ENCODE results near the gene PLCL2. TPM values are rescaled to one million over a fixed set of nuclear protein-coding genes. Genes with fewer than 3 reads are reported as not detected.

Gene PLCL2
- total and polyA plus RNA-seq, 10 of the 15 experiments (the other 5 are each of a cell fraction or from before 2014, with no cell fraction given), result 7.5 to 37.3 (median 21.7) TPM

GRCh38 chr3:16884084-16884747 is 539 bp upstream of the PLCL2 start:
- peak overlapping the region; percentile 87 for H3K4me2 ChIP-seq (ENCODE audit: control insufficient read depth, insufficient read depth)
- H3K36me3 ChIP-seq (ENCODE audit: control insufficient read depth in 2 of 2, insufficient read depth in 2 of 2, low read length in 1 of 2), result no peaks in the 10 kb centered on the region
- SMC1A ChIA-PET (ENCODE audit: uncharacterized antibody, unreplicated experiment), result interaction anchor here (0.6 to 3.7 kb wide), 20 partner anchors 9 to 348 kb away, joined by 3 to 27 read pairs (median 4); no protein-coding TSS in a partner anchor
- H3K27ac ChIP-seq (ENCODE audit: control insufficient read depth, insufficient read depth), result peak overlapping the region; percentile 93
- H3K4me1 ChIP-seq (ENCODE audit: control insufficient read depth, insufficient read depth, low read length), result peaks cover 2% of the 10 kb centered on the region; the same call in 1 of the 2 replicates
- peak overlapping the region; percentile 75 for H3K4me3 ChIP-seq
- peak overlapping the region; percentile 92 for H3K9ac ChIP-seq (ENCODE audit: control insufficient read depth, insufficient read depth, low read length)
- H4K20me1 ChIP-seq (ENCODE audit: control insufficient read depth, insufficient read depth), result no peaks in the 10 kb centered on the region
- H3K79me2 ChIP-seq (ENCODE audit: control insufficient read depth, insufficient read depth, low read length), result peaks cover 52% of the 10 kb centered on the region
- intact Hi-C loops (cut with micrococcal nuclease; ENCODE audit: unreplicated experiment), result loop anchor here (1.0 to 10.0 kb wide), 4 partner anchors 55 to 349 kb away; no protein-coding TSS in a partner anchor
- in situ Hi-C loops (cut with MboI), result no loop called here
- DNase-seq (ENCODE audit: low read depth, low spot score) (no peak), FAIRE-seq (no peak), ATAC-seq (peak; percentile 71)
- WGBS (ENCODE audit: insufficient coverage, insufficient replicate concordance, low lambda C conversion rate, missing lambda C conversion rate), result 7% methylated on average over 40 of the region's 81 CpGs
- no TSS peak for BruUV-seq (replicated peaks)
- no peaks in the 10 kb centered on the region for H3K27me3 ChIP-seq (replicated peaks in 1 of 2; ENCODE audit: control insufficient read depth in 2 of 2, insufficient read depth in 2 of 2, low read length in 1 of 2)
- CTCF ChIA-PET, result interaction anchor here (0.6 to 6.6 kb wide), 35 partner anchors 10 to 352 kb away, joined by 3 to 56 read pairs (median 5); no protein-coding TSS in a partner anchor
- RAD21 ChIA-PET (ENCODE audit: unreplicated experiment), result interaction anchor here (0.6 to 8.9 kb wide), 36 partner anchors 9 to 1847 kb away, joined by 3 to 76 read pairs (median 4); no protein-coding TSS in a partner anchor
- H3K9me3 ChIP-seq (replicated peaks; ENCODE audit: control insufficient read depth, insufficient read depth, low read length), result no peaks in the 10 kb centered on the region
- POLR2A ChIA-PET, result interaction anchor here (0.6 to 2.8 kb wide), 16 partner anchors 12 to 1534 kb away, joined by 3 to 14 read pairs (median 4); no protein-coding TSS in a partner anchor
- peak overlapping the region; percentile 83 for H2AFZ ChIP-seq (ENCODE audit: control insufficient read depth, low read depth, low read length)
- no peak for TF ChIP-seq USF1 (IDR thresholded peaks at IDR 0.05; ENCODE audit: borderline replicate concordance, extremely low read length, insufficient read depth, low read depth, low read length)
- no peak for TF ChIP-seq MTA2 (IDR thresholded peaks at IDR 0.05; ENCODE audit: low read depth)
- TF ChIP-seq IRF4 (IDR thresholded peaks at IDR 0.05; ENCODE audit: low read depth, low read length), result no peak
- TF ChIP-seq NR2F1 (conservative IDR thresholded peaks at IDR 0.05), result peak; percentile 70
- no peak for TF ChIP-seq NFXL1 (IDR thresholded peaks at IDR 0.05; ENCODE audit: borderline replicate concordance)
- TF ChIP-seq USF2 (IDR thresholded peaks at IDR 0.05; ENCODE audit: borderline replicate concordance, low read depth, low read length), result no peak
- TF ChIP-seq RUNX3 (IDR thresholded peaks at IDR 0.05; ENCODE audit: low read length), result no peak
- TF ChIP-seq IRF3 (IDR thresholded peaks at IDR 0.05), result no peak
- TF ChIP-seq CBX3 (IDR thresholded peaks at IDR 0.05; ENCODE audit: borderline replicate concordance, low read depth), result no peak
- no peak for TF ChIP-seq POU2F2 (IDR thresholded peaks at IDR 0.05; ENCODE audit: borderline replicate concordance, low read depth, low read length)
- no peak for TF ChIP-seq TARDBP (IDR thresholded peaks at IDR 0.05; ENCODE audit: borderline replicate concordance)
- TF ChIP-seq MEF2A (IDR thresholded peaks at IDR 0.05; ENCODE audit: insufficient read depth, low read depth, low read length), result peak; percentile 21; the same call in 1 of the 2 replicates
- no peak for TF ChIP-seq SREBF2 (IDR thresholded peaks at IDR 0.05; ENCODE audit: low read length)
- no peak for TF ChIP-seq SRF (IDR thresholded peaks at IDR 0.05; ENCODE audit: low read depth in 2 of 2, low read length in 2 of 2)
- TF ChIP-seq FOS (IDR thresholded peaks at IDR 0.05; ENCODE audit: borderline replicate concordance, extremely low read depth, insufficient read length), result no peak
- TF ChIP-seq EP300 (IDR thresholded peaks at IDR 0.05; ENCODE audit: borderline replicate concordance in 1 of 2, control insufficient read depth in 1 of 2, low read depth in 2 of 2, low read length in 2 of 2), result no peak
- TF ChIP-seq RELA (IDR thresholded peaks at IDR 0.05; ENCODE audit: borderline replicate concordance, partially characterized antibody), result no peak
- TF ChIP-seq STAT3 (IDR thresholded peaks at IDR 0.05; ENCODE audit: low read depth, low read length), result no peak
- 0 out of 2 replicates have a peak, but pooled peaks have one; percentile 6 for TF ChIP-seq TCF12 (IDR thresholded peaks at IDR 0.05; ENCODE audit: low read depth, low read length)
- no peak for TF ChIP-seq BCL3 (IDR thresholded peaks at IDR 0.05; ENCODE audit: borderline replicate concordance, insufficient read depth, low read depth, low read length, poor library complexity, severe bottlenecking)

All from GM12878 (cell line).